HG03571 (cell line): ENCODE data around the gene RFNG.

Source experiments
- ATAC-seq: cut with Tn5 transposase; IDR thresholded peaks from one replicate; pipeline ENCODE4 v1.9.1; 2021; ENCODE audit not compliant: unreplicated experiment

Gene RFNG

GRCh38 chr17:82004517-82005455 is 46.8 kb downstream of the RFNG start:
- no peak for ATAC-seq

- no peak for ATAC-seq
These were observed 47.9 kb downstream of the RFNG start for GRCh38 chr17:82003411-82004381.

GRCh38 chr17:82001571-82002056 is 50.0 kb downstream of the RFNG start:
- no peak for ATAC-seq

DNA sequence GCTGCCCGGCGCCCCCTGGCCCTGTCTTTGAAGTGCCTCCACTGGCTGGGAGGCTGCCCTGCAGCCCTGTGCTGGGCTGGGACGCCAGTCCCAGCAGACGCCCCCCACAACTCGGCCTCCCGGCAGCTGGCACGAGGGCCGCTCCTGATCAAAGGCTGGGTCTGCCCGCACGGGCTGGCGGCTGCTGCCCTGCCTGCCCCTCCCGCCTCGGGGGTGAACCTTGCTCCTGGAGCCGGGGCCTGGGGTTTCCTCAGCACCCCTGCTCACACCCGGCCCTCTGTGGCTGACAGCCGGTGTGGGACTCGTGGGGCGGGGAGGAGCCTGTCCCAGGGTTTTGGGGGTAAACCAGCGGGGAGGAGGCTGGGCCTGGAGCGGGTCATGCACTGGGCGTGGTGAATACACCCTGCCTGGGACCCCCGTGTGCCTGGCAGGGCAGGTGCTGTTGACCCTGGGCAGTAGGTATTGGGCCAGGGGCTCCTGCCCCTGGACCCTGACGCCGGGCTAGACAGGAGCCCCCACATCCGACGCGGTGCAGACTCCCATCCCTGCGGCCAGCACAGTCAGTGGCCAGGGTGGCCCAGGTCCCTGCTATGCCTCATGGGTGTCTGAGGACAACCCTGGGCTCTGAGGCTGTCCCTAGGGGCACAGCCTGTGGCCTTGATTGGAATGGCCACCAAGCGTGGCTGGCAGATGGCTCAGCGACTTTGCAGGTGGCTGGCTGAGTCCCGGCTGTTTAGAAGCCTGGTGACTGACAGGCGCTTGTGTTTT is 50.6 kb downstream of the RFNG start:
- no peak for ATAC-seq

DNA sequence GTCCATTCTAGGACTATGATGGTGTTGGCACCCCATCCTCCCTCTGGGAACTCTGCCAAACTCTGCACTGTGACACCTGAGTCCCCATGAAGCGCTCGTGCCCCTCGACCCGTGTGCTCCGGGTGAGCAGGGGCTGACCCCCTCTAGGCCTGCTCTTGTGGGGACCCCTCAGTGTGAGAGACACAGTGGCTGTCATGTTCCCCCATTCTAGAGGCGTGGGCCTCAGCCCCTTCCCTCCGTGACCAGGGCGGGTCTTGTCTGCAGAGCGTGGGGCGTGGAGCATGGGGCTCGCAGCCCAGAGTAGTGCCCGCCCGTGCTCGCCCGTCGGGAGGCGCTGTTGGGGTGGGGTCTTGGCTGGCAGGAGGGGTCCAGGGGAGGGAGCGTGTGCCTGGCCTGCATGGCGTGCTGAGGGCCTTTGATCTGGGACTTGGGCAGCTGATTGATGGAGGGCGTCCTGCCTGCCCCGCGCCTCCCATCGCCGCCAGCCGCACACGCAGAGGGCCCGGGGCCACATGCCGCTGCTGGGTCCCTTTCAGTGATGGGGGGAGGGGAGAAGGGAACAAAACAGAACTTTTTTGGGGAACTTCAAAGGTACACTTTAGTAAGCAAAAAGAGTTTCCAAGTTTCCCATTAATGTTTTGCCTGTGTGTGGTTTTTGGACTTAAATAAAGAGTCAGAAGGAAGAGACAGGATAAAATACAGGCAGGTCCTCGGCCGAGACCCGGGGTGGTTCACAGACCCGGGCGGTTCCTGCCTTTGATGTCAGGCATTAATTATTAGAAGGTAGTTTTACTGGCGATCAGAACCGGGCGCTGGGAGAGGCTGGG is 51.4 kb downstream of the RFNG start:
- no peak for ATAC-seq

- no peak for ATAC-seq
These were observed 52.0 kb downstream of the RFNG start for GRCh38 chr17:81999587-81999975.

GRCh38 chr17:81998691-81999438 is 52.7 kb downstream of the RFNG start:
- ATAC-seq: no peak

GRCh38 chr17:81998212-81998611 is 53.4 kb downstream of the RFNG start:
- ATAC-seq: no peak
